HG02798 (cell line): Measurements from ENCODE around the gene PTPN20.
"Not testable (repeated sequence)": the region's sequence is repeated elsewhere in the genome, so short reads cannot be mapped to it uniquely, and the experiment has no call there.

ENCODE experiments used
- ATAC-seq: cut with Tn5 transposase; IDR thresholded peaks from one replicate; pipeline ENCODE4 v1.9.1; 2021; ENCODE audit warnings: mild to moderate bottlenecking; ENCODE audit not compliant: unreplicated experiment, poor library complexity

Gene PTPN20

DNA sequence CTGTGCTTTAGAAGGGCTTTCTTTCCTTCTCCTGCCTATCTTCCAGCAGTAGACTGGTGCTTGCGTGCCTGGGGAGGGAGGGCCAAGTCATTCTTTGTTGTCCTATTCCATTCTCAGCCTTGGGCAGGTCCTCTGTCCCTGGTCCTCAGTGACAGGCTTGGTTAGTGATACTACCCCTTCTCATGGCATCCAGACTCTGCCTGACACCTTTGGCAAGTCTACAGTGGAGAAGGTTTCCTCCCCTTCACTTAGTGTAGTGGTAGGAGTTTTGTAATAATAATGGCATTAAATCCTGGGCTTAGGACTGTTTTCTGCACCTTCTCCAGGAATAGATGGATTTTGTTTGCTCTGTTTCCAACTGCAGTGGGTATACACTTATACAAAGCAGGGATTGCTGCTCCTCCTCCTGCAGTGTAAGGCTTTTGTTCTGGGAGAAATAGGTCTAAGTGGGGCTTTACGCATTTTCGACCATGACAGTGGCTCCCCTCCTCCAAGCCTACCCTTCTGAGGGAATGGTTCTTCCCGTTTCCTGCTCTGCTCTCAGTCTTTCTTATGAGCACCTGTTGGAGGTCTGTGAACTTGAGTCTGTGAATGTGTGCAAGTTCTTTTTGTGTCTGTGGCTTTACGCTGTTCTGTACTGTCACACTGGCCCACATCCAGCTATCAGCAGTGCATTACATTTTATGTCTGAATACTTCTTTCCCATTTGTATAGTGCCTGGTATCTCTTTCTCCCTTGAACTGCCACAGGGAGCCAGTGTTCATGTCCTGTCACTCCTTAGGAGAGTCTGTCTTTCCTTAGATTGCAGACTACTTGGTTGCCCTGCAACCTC, 37.7 kb downstream of the PTPN20 start:
- not testable (repeated sequence) for ATAC-seq

DNA sequence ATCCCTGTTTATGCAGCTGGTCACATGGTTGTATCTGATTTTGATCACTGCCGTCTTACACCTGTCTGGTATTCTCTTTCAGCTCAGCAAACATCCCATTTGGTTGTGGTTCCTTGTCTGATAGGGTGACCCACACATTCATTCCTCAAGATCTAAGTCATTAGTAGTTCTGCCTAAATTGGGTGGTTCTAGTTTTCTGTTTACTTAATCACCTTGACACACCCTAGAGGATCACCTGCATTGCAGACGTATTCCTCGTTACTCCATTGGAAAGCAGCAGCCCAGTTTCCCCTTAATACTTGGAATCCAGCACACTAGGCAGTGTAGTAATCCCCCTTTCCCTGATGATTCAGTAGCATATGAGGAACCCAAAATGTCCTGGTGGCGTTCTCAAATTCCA, 41.3 kb downstream of the PTPN20 start:
- not testable (repeated sequence) for ATAC-seq

DNA sequence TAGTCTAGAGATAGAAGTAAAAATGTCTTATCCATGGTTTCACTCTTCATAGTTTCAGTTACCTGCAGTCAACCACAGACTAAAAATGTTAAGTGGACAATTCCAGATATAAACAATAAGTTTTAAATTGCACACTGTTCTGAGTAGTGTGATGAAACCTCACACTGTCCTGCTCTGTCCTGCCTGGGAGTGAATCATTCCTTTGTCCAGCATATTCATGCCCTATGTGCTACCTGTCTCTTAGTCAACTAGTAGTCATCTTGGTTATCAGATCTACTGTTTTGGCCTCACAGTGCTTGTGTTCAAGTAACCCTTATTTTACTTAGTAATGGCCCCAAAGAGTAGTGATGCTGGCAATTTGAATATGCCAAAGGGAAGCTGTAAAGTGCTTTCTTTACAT, 49.5 kb downstream of the PTPN20 start:
- not testable (repeated sequence) for ATAC-seq

DNA sequence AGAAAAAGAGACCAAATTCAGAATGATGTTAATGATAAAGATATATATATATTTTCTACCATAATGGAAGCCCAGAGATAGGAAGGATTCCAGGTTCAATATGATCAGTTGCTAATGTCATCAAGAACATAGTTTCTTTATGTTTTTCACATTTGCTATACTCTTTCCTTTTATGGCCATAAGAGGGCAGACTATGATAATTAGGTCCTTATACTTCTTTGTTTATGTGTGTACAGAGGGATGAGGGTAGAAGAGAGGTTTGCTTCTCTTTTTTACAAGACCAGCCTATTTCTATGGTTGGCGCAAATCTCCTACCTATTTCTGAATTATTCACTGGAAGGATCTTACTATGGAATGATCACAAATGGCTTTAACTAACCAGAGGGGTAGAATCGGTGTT, 52.1 kb downstream of the PTPN20 start:
- not testable (repeated sequence) for ATAC-seq

DNA sequence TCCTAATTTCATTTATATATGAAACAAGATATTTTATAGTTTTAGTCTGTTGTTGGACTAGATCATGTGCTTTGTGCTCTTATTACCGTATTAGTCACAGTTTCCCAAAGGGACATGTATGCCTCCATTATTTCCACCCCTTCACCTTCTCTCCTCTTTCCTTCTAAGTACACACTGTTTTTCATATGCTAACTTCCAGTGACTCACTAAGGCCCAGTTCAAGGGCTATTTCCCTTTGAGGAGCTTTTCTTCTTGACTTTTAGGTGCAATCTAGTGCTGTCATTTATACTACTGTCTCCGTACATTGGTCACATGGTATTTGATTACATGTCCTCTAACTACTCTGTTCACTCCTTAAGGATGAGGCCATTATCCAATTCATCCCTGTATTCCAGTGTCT, 55.8 kb downstream of the PTPN20 start:
- not testable (repeated sequence) for ATAC-seq

DNA sequence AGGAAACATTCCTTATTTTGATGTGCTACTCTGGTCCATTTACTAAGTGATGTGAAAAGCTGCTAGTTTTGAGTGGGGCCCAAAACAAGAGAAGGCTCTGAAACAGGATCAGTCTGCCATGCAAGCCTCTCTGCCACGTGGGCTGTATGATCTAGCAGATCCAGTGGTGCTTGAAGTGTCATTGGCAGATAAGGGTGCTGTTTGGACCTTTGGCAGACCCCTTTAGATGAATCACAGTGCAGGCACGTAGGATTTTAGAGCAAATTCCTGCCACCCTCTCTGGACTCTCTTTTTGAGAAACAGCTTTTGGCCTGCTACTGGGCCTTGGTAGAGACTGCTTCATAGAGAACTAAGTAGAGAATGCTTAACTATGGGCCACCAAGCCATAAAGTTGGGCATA, 69.0 kb downstream of the PTPN20 start:
- ATAC-seq: not testable (repeated sequence)

DNA sequence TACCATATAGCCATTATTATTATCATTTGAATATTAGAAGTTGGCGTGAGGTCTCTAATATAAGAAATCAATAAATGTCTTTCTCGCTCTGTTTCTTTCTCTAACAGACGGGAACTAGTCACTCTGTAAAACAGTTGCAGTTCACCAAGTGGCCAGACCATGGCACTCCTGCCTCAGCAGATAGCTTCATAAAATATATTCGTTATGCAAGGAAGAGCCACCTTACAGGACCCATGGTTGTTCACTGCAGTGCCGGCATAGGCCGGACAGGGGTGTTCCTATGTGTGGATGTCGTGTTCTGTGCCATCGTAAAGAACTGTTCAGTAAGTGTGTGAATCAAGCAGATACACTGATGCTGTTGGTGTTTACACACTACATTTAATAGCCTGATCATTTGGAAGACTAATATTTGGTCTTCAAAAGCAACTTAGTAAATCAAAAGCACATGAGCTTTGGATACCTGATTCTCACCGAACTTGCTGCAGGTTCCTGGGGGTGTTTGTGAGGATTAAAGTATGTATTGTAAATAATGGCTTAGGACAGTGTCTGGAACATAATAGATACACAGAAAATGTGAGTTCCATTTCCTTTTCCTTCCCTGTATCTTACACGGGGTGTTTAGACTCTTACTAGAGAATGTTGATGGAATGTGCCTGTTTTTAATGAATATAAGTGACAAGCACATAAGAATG, 76.2 kb downstream of the PTPN20 start:
- peak; percentile 84 for ATAC-seq

DNA sequence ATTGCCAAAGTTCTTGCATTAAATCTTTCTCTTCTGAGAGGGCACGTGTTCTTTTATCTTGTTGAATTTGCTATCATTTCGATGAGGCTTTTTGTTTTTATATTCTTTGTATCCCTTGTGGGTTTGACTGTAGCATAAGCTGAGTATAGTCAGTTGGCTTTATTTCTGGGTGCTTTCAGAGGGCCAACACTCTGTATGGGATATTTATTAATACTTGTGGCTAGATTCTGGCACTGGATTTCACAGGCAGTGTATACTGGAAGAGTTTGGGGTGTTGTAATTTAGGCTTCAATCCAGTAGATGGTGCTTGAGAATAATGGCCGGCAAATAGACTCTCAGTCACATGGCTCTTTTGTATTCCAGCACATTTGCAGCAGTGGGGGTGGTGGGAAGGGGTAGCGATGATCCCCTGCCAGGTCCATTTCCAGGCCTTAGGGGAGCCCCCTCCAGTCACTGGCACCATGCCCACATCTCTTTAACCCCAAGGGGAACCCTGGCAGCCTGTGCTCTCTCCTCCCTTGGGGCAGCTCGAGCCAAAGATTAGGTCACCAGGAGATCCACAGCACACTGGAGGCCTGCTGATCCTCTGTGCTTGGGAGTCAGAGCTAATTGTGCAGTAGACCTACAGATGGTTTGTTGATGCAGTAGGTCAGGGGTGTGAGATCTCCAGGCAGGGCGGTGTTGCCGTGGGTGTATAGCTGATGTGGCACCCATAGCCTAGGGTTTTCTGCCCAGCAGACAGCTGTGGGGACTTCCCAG, 81.8 kb downstream of the PTPN20 start:
- ATAC-seq: no peak

DNA sequence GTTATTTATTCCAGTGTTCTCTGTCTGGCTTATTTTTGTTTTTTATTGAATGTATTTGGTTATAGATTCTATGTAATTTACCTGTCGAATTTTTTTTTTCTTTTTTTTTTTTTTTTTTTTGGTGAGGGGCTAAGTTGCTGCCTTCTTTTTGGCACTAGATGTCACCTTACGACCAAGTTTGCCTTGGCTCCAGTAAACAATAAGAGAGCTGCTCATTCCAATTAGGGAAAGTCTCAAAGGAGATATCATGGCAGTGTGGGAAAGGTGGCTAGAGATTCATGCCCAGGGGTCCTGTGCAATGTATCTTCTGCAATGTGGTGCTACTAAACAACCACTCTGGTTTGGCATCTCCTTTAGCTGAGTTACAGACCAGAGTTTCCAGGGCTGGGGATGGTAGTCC, 84.0 kb downstream of the PTPN20 start:
- ATAC-seq: no peak

DNA sequence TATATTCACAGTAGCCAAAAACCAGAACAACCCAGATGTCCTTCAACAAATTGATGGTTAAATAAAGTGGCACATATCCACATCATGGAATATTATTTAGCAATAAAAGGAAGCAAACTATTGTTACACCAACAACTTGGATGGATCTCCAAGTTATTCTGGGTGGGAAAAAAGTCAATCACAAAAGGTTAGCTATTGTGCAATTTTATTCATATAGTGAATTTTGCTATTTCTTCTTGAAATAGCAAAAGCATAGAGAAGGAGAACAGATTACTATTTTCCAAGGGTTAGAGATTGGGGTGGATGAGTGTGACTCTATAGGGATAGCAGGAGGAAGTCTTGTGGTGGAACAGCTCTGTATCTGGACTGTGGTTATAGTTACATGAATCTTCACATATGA, 87.0 kb downstream of the PTPN20 start:
- no peak for ATAC-seq

DNA sequence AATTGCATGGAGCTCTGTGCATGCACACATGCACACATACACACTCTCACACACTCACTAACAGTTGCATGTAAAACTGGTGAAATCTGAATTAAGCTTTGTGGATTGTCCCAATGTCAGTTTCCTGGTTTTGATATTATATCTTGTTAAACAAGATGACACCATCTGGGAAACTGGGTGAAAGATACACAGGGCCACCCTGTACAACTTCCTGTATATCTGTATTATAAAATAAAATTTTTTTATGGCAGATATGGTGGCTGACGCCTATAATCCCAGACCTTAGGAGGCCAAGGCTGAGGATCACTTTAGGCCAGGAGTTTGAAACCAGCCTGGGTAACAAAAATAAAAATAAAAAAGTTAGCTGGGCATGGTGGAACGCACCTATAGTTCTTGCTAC, 87.4 kb downstream of the PTPN20 start:
- ATAC-seq: no peak

DNA sequence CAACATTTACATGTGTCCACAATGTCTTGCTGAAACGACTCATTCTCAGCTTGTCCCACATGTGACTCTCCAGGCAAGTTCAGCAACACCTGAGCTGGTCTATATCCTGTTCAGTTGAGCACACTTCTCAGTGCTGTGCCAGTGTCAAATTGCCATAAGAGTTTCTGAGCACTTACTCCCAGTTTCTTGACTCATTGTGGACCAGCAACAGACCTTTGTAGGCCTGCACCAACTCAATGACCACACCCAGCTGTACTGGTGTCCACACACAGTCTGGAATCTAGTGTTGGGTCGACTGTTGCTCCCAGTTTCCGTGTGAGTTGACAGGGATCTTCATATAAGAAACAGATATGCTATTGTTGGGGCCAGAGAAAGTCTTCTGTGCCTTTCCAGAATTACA, 88.0 kb downstream of the PTPN20 start:
- no peak for ATAC-seq

DNA sequence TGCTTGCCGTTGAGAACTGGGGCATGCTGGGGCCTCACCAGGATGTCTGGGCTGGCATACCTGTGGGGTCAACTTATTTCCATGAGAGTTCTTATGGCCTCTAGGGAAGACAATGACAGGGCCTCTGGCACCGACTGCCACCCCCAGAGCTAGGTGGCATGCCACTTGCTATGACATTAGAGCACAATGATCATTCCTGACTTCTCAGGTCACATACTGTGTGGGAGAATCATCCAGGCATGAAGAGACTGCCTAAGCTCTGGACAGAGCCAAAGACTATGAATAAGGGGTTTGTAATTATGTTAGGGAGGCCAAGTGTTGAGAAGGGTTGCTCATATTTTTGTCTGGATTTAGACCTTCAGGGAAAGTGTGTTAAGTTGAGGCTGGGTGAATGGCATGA, 97.5 kb downstream of the PTPN20 start:
- no peak for ATAC-seq

DNA sequence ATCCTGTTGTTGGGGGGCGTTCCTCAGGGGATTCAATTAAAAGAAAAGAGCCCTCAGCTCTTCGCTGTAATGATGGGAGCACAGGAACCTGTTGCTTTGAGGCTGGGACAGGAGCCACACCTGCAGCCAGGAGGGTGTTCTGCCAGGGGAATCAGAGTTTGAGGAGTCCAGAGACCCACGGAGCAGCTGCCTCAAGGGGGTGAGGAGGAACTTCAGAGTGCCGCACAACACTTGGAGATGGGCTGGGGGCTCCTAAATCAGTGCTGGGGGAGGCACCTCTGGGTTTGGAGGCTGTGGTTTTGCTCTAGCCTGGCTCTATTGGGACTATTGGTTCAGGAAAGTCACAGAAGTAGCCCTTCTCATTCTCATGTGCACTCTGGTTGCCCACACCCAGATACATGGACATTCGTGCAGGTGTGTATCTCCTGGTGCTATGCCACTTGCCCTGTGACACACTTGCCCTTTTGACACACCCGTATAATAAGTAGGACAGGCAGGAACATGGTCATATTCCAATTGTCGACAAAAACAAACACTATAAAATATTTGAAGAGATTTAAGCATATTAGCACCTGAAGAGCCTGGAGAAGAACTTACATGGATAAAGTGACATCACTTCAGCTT, 98.1 kb downstream of the PTPN20 start:
- ATAC-seq: no peak

DNA sequence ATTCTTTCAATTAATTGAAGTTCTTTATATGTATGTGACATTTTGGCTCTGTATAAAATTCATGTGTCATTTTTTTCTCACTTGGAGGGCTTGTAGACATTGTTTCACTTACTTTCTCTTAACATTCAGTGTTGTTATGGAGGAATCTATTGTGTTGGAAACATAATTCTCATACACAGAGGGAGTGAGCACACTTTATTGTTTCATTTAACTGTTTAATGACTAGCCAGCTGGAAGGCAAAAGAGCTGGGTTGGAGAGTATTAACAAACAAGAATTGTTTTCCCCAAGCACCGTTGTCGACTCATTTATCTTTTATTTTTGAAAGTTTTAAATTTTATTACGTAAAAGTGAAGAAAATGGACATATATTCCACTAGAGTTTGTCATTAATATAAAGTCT, 98.8 kb downstream of the PTPN20 start:
- ATAC-seq: no peak

DNA sequence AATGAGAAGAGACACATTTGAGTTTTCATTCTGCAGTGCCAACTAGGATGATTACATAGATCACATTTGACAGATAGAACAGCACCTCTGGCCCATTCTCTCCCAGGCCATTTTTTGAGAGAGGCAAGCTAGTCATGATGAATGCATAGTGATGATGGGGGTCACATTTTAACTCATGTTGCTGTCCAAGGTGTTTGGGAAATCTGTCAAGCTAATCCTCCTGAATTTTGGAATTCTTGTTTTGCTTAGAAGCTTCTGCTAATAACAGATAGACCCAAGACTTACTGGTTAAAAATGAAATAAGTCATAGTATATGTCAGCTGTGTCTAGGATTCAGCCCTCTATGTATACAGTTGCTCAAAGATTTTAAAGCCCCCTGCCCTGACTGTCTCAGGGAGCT, 101.0 kb downstream of the PTPN20 start:
- ATAC-seq: no peak

DNA sequence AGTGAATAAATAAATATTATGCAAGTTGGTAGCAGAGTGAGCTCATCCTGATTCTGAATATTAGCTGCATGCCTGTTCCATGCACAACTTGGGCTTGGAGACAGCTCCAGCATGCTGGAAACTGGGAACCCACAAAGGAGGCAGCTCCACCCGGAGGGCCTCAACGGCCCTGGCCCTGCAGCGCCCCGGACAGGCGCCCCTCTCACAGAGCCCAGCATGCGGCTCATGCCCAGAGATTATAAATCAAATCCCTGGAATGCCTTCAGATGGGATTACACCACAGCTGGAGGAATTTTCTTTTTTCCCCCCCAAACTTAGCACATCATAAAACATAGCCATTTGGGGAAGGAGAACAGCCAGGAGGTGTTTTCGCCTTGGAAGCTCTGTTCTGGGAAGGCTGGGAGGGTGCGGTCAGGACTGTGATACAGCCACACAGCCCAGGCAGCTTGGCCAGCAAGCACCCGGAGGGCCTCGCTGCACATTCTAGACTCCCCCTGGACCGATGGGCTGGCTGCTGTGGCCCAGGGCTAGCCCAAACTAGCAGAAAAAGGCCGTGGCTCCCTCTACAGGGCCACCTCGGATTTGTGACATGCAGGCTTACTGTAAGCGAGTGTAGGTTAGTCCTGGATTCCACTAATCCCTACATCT, 102.4 kb downstream of the PTPN20 start:
- no peak for ATAC-seq

DNA sequence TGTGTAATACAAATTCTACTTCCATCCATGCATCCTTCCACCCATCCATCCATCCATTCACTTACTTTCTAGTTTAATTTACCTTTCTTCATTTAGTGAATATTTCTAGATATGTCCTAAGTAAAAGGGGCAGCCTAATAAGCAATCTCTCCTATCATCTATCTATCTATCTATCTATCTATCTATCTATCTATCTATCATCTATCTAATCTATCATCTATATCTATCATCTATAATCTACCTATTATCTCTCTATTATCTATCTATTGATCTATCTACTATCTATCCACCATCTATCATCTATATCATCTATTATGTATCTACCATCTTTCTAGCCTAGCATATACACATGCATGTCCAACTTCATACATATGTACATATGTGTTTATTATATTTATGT, 104.2 kb downstream of the PTPN20 start:
- ATAC-seq: no peak

DNA sequence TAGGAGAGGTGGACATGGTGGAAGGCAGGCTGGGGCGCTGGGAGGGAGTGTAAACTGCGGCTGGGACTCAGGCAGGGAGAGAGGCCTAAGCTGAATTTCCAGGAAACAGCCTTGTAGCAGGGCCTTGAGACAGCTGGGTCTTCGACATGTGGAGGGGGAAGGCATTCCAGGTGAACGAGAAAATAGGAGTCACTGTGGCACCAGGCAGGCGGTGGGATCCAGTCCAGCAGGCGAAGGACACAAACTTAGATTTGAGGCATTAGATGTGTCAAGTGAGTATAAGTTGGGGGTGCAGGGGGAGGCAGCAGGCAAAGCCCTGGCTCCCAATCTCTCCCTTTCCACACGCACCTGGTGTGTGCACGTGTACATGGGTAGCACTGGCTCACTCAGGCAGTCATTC, 105.3 kb downstream of the PTPN20 start:
- no peak for ATAC-seq

DNA sequence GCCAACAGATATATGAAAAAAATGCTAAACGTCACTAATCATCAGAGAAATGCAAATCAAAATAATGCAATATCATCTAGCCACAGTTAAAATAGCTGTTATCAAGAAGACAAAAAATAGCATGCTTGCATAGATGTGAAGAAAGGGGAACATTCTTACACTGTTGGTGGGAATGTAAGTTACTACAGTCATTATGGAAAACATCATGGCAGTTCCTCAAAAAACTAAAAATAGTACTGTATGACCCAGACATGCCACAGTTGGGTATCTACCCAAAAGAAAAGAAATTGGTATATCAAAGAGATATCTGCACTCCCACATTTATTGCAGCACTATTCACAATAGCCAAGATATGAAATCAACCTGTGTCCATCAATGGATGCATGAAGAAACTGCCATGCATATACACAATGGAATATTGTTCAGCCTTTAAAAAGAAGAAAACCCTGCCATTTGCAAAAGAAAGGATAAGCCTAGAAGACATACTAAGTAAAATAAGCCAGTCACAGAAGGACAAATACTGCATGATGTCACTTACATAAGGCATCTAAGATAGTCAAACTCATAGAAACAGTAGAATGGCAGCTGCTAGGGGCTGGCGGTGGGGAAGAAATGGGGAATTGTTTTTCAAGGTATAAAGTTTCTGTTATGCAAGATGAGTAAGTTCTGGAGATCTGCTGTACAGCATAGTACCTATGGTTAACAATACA, 107.0 kb downstream of the PTPN20 start:
- no peak for ATAC-seq
